Keratinocyte (primary cell): ENCODE results near the gene KRT33A. TPM values are rescaled to one million over a fixed set of nuclear protein-coding genes. Genes with fewer than 3 reads are reported as not detected.

Experiments
- DNase-seq: peaks from one replicate; pipeline ENCODE4 v3.0.0-alpha.2; 2011; ENCODE audit warnings: low read depth, missing footprints, low spot score
- FAIRE-seq: peaks from 2 replicates; lab custom pipeline; 2011; peaks lifted over from hg19 to GRCh38; lab: Jason Lieb, UNC
- H2AFZ ChIP-seq: 2 replicates; pipeline ENCODE4 v1.6.0; 2012; ENCODE audit warnings: low read length, control low read depth, inconsistent platforms; ENCODE audit not compliant: control insufficient read depth
- H3K27ac ChIP-seq: 2 replicates; pipeline ENCODE4 v1.5.1; 2011; ENCODE audit warnings: low read length; ENCODE audit not compliant: control insufficient read depth, insufficient read depth
- H3K27me3 ChIP-seq: 3 replicates; pipeline ENCODE4 v1.6.0; 2011; ENCODE audit warnings: low read length; ENCODE audit not compliant: control insufficient read depth, insufficient read depth; ENCODE audit errors: extremely low read depth
- H3K36me3 ChIP-seq, 2 experiments: 2 replicates in 1 of 2; 3 replicates in 1 of 2; pipeline ENCODE4 v1.5.1; 2011; ENCODE audit warnings: low read length in 2 of 2, mild to moderate bottlenecking in 1 of 2; ENCODE audit not compliant: control insufficient read depth in 2 of 2, insufficient read depth in 2 of 2; ENCODE audit errors: extremely low read depth in 1 of 2
- H3K4me1 ChIP-seq: 3 replicates; pipeline ENCODE4 v1.5.1; 2011; ENCODE audit warnings: low read length; ENCODE audit not compliant: control insufficient read depth, insufficient read depth; ENCODE audit errors: extremely low read depth
- H3K4me2 ChIP-seq: 3 replicates; pipeline ENCODE4 v1.6.0; 2011; ENCODE audit warnings: low read depth, low read length; ENCODE audit not compliant: control insufficient read depth, insufficient read depth; ENCODE audit errors: extremely low read depth
- H3K4me3 ChIP-seq, 3 experiments: fragments of 200-600 bp in 1 of 3; sonication (generic) in 1 of 3; 2 replicates in 2 of 3; 3 replicates in 1 of 3; pipeline ENCODE4 v1.5.1; 2011 to 2016; ENCODE audit warnings: low read length in 3 of 3, mild to moderate bottlenecking in 3 of 3, control low read depth in 2 of 3, inconsistent platforms in 1 of 3, low read depth in 1 of 3, mixed read lengths in 1 of 3, mixed run types in 1 of 3, moderate library complexity in 1 of 3; ENCODE audit not compliant: control insufficient read depth in 2 of 3, insufficient read depth in 2 of 3; ENCODE audit errors: extremely low read depth in 1 of 3
- H3K79me2 ChIP-seq: 2 replicates; pipeline ENCODE4 v1.6.0; 2012; ENCODE audit warnings: low read length; ENCODE audit not compliant: control insufficient read depth, insufficient read depth
- H3K9ac ChIP-seq: 3 replicates; pipeline ENCODE4 v1.6.0; 2011; ENCODE audit warnings: low read length; ENCODE audit not compliant: control insufficient read depth, insufficient read depth; ENCODE audit errors: extremely low read depth
- H3K9me1 ChIP-seq: 3 replicates; pipeline ENCODE4 v1.6.0; 2011; ENCODE audit warnings: low read length; ENCODE audit not compliant: control insufficient read depth, insufficient read depth; ENCODE audit errors: extremely low read depth
- H3K9me3 ChIP-seq: 2 replicates; pipeline ENCODE4 v1.5.1; 2012; ENCODE audit warnings: low read depth, low read length; ENCODE audit not compliant: control insufficient read depth
- H4K20me1 ChIP-seq: 3 replicates; pipeline ENCODE4 v1.6.0; 2011; ENCODE audit warnings: low read length; ENCODE audit not compliant: control insufficient read depth, insufficient read depth; ENCODE audit errors: extremely low read depth
- EZH2 ChIP-seq: IDR thresholded peaks from one replicate; pipeline ENCODE4 v1.6.1; 2012; ENCODE audit warnings: inconsistent platforms, mild to moderate bottlenecking, low read length, moderate library complexity
- dilution Hi-C: fragments of 300-500 bp; cut with MboI; formaldehyde crosslinking; loops from one replicate; pipeline ENCODE4 v1.7.0; 2020; ENCODE audit warnings: low sequenced_read_pairs; ENCODE audit not compliant: extremely low pct_ligation_motif_present
- polyA plus RNA-seq, 5 experiments: library from polyadenylated mRNA; depleted of rRNA in 3 of 5; stranded (reverse) in 3 of 5; stranded (forward) in 1 of 5; unstranded in 1 of 5; fragments of >200 nt; gene quantifications; 1 replicate in 1 of 5; 2 replicates in 3 of 5; 3 replicates in 1 of 5; pipeline versions ENCODE4 v1.2.1 to v1.2.3, GENCODE V29; 2011 to 2012; ENCODE audit warnings: missing spikeins in 2 of 5, low read depth in 1 of 5, low replicate concordance in 1 of 5
- TF ChIP-seq, protein P1 (sequence below), 3 experiments: IDR thresholded peaks in 1 of 3; conservative IDR thresholded peaks in 1 of 3; optimal IDR thresholded peaks in 1 of 3; 2 replicates in 2 of 3; 3 replicates in 1 of 3; pipeline versions ENCODE3 to v1.5.1; 2011; ENCODE audit warnings: low read length in 3 of 3, mild to moderate bottlenecking in 3 of 3, moderate library complexity in 2 of 3, control low read depth in 1 of 3, inconsistent platforms in 1 of 3; ENCODE audit not compliant: insufficient read depth in 2 of 3; ENCODE audit errors: extremely low read depth in 1 of 3

Gene KRT33A
- polyA plus RNA-seq, 1 donor (not counting 4 experiments of a cell fraction or from before 2014, with no cell fraction given): not detected

GRCh38 chr17:41325611-41326010 lies 25.0 kb downstream of the KRT33A start:
- no peak for FAIRE-seq
- Histone ChIP-seq H2AFZ (no peak overlapping the region), H4K20me1 (no peaks in the 10 kb centered on the region), H3K79me2 (no peaks in the 10 kb centered on the region), H3K9me1 (no peaks in the 10 kb centered on the region), H3K4me2 (no peak overlapping the region), H3K4me3 (no peak overlapping the region), H3K27ac (no peak overlapping the region), H3K36me3 (no peaks in the 10 kb centered on the region), H3K9me3 (no peaks in the 10 kb centered on the region), H3K4me1 (no peaks in the 10 kb centered on the region), H3K9ac (no peak overlapping the region), H3K27me3 (no peaks in the 10 kb centered on the region)
- dilution Hi-C loops: no loop called here
- TF ChIP-seq, protein P1, sequence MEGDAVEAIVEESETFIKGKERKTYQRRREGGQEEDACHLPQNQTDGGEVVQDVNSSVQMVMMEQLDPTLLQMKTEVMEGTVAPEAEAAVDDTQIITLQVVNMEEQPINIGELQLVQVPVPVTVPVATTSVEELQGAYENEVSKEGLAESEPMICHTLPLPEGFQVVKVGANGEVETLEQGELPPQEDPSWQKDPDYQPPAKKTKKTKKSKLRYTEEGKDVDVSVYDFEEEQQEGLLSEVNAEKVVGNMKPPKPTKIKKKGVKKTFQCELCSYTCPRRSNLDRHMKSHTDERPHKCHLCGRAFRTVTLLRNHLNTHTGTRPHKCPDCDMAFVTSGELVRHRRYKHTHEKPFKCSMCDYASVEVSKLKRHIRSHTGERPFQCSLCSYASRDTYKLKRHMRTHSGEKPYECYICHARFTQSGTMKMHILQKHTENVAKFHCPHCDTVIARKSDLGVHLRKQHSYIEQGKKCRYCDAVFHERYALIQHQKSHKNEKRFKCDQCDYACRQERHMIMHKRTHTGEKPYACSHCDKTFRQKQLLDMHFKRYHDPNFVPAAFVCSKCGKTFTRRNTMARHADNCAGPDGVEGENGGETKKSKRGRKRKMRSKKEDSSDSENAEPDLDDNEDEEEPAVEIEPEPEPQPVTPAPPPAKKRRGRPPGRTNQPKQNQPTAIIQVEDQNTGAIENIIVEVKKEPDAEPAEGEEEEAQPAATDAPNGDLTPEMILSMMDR (optimal IDR thresholded peaks at IDR 0.05 in 1 of 3, IDR thresholded peaks at IDR 0.05 in 1 of 3, conservative IDR thresholded peaks at IDR 0.05 in 1 of 3; ENCODE audit: extremely low read depth in 1 of 3, insufficient read depth in 2 of 3, low read length in 3 of 3): no peak
- TF ChIP-seq EZH2: no peak
- DNase-seq: no peak

DNA sequence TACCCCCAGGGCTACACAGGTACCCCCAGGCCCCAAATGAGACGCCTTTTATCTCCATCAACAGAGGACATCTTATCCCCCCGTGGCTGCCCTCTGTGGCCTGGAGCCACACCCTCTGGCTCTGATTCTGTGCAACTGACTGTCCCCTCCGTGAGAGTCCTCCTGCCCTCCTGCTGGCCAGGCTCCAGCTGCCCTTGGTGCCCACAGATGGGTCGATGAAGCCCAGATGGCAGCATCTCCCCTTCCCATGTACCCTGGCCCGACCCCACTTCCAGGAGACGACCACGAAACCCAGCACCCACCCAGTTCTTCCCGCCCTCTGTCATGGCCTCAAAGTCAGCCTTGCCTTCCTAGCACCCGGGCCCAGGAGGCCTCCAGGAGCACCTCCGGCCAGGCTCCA lies 25.5 kb downstream of the KRT33A start:
- Histone ChIP-seq H3K79me2 (no peaks in the 10 kb centered on the region), H3K4me1 (no peaks in the 10 kb centered on the region), H2AFZ (no peak overlapping the region), H3K4me3 (no peak overlapping the region), H3K9me3 (no peaks in the 10 kb centered on the region), H3K4me2 (no peak overlapping the region), H3K36me3 (no peaks in the 10 kb centered on the region), H3K27ac (no peak overlapping the region), H3K9me1 (no peaks in the 10 kb centered on the region), H3K27me3 (no peaks in the 10 kb centered on the region), H3K9ac (no peak overlapping the region), H4K20me1 (no peaks in the 10 kb centered on the region)
- DNase-seq (no peak), FAIRE-seq (no peak)
- no peak for TF ChIP-seq EZH2
- TF ChIP-seq, protein P1 (optimal IDR thresholded peaks at IDR 0.05 in 1 of 3, IDR thresholded peaks at IDR 0.05 in 1 of 3, conservative IDR thresholded peaks at IDR 0.05 in 1 of 3; ENCODE audit: extremely low read depth in 1 of 3, insufficient read depth in 2 of 3, low read length in 3 of 3): no peak
- dilution Hi-C loops: no loop called here
